Gastrocnemius medialis (tissue), 4 donors: ENCODE results near the gene NUFIP2. TPM values are rescaled to one million over a fixed set of nuclear protein-coding genes. Genes with fewer than 3 reads are reported as not detected.
A peak's percentile ranks its signal among the peaks of the same experiment; 100 is the strongest.

ENCODE experiments used
- ATAC-seq, 2 donors: fragments of 150-250 bp; one replicate each; pipeline ENCODE4 v1.9.1; 2016
- DNase-seq, 2 donors: peaks; one replicate each; pipeline ENCODE4 v3.0.0-alpha.2; 2019
- H3K27ac ChIP-seq, 4 donors: fragments of 200-600 bp; sonication (generic); 1 replicate in 1 of 4; 2 replicates in 3 of 4; pipeline ENCODE4 v1.5.1; 2016 to 2018; ENCODE audit warnings: mild to moderate bottlenecking in 2 of 4, moderate library complexity in 1 of 4
- H3K27me3 ChIP-seq, 3 donors: fragments of 200-600 bp; sonication (generic) in 2 of 3; 1 replicate in 1 of 3; 2 replicates in 2 of 3; pipeline versions ENCODE4 v1.5.1 to v1.6.0; 2016 to 2019; ENCODE audit warnings: mild to moderate bottlenecking in 1 of 3, moderate library complexity in 1 of 3
- H3K36me3 ChIP-seq, 2 donors: fragments of 200-600 bp; sonication (generic) in 1 of 2; one replicate each; pipeline ENCODE4 v1.5.1; 2017 to 2018
- H3K4me1 ChIP-seq, 2 donors: fragments of 200-600 bp; sonication (generic) in 1 of 2; one replicate each; pipeline ENCODE4 v1.5.1; 2016 to 2017; ENCODE audit warnings: mild to moderate bottlenecking in 2 of 2
- H3K4me3 ChIP-seq, 4 donors: fragments of 200-600 bp; sonication (generic) in 3 of 4; 1 replicate in 1 of 4; 2 replicates in 3 of 4; pipeline ENCODE4 v1.5.1; 2016 to 2019; ENCODE audit warnings: mild to moderate bottlenecking in 2 of 4
- H3K9me3 ChIP-seq, 3 donors: fragments of 200-600 bp; sonication (generic) in 2 of 3; 1 replicate in 1 of 3; 2 replicates in 2 of 3; pipeline ENCODE4 v1.5.1; 2016 to 2019
- CTCF ChIP-seq, 5 experiments: fragments of 450-650 bp in 3 of 5; fragments of 200-600 bp in 2 of 5; sonication (generic) in 2 of 5; IDR thresholded peaks in 4 of 5; conservative IDR thresholded peaks in 1 of 5; 1 replicate in 4 of 5; 2 replicates in 1 of 5; pipeline ENCODE4 v1.5.1; 2016 to 2019; ENCODE audit warnings: antibody characterized with exemption in 5 of 5, mild to moderate bottlenecking in 3 of 5, moderate library complexity in 3 of 5
- POLR2A ChIP-seq, 2 donors: fragments of 450-650 bp; IDR thresholded peaks; one replicate each; pipeline ENCODE4 v1.6.1; 2017; ENCODE audit warnings: antibody characterized with exemption in 2 of 2, mild to moderate bottlenecking in 2 of 2, moderate library complexity in 2 of 2
- in situ Hi-C, 4 donors: fragments of 200-750 bp; cut with MboI; loops; one replicate each; pipeline versions ENCODE4 v1.15.0 to v1.8.0; 2017; ENCODE audit warnings: low sequenced_read_pairs in 4 of 4
- intact Hi-C: fragments of 100-400 bp; cut with DNase I; formaldehyde crosslinking; loops from one replicate; pipeline ENCODE4 v1.15.1; 2023; ENCODE audit warnings: low total_unique reads
- total RNA-seq, 4 donors: library from RNA; depleted of rRNA; stranded (reverse); fragments of >200 nt; gene quantifications; one replicate each; pipeline versions ENCODE4 v1.1.0 to v1.2.3, GENCODE V29; 2016

The NUFIP2 gene
- total RNA-seq, 4 donors from 2014 or later: 20.0 to 33.7 (median 27.8) TPM

DNA sequence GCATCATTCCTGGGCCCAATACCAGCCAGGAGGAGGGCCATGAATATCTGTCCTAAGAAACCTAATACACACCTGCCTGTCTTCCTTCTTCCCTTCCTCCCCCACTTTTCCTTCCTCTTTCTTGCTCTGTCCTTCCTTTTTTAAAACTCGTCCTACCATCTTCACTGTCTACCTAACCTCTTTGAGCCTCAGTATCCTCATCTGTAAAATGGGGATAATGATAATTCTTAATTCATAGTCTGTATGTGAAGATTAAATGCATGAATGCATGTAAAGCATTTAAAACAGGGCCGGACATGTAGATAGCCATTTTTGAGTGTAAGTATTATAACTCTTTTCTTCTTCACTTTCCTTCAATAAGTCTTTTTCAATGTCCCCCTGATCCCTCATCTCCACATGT is 46.7 kb downstream of the NUFIP2 start:
- no peak overlapping the region for H3K27ac ChIP-seq
- no peak for DNase-seq
- in situ Hi-C loops: no loop called here
- H3K27me3 ChIP-seq: no peaks in the 10 kb centered on the region
- TF ChIP-seq CTCF (IDR thresholded peaks at IDR 0.05 in 4 of 5, conservative IDR thresholded peaks at IDR 0.05 in 1 of 5) (no peak), POLR2A (IDR thresholded peaks at IDR 0.05) (no peak)
- no peaks in the 10 kb centered on the region for H3K9me3 ChIP-seq
- intact Hi-C loops: no loop called here
- ATAC-seq: no peak
- H3K4me3 ChIP-seq: no peak overlapping the region
- H3K4me1 ChIP-seq: no peaks in the 10 kb centered on the region
- H3K36me3 ChIP-seq: no peaks in the 10 kb centered on the region

- intact Hi-C loops (no loop called here), in situ Hi-C loops (no loop called here)
- no peak within 1 kb of the TSS for H3K4me3 ChIP-seq
- ATAC-seq: no peak
- no peak for TF ChIP-seq POLR2A (IDR thresholded peaks at IDR 0.05)
- TF ChIP-seq CTCF (IDR thresholded peaks at IDR 0.05 in 4 of 5, conservative IDR thresholded peaks at IDR 0.05 in 1 of 5): no peak
- no peaks in the 10 kb centered on the region for H3K9me3 ChIP-seq
- H3K27me3 ChIP-seq: no peaks in the 10 kb centered on the region
- DNase-seq: no peak
- H3K36me3 ChIP-seq: no peaks in the 10 kb centered on the region
- H3K27ac ChIP-seq: no peak within 1 kb of the TSS
- H3K4me1 ChIP-seq: no peaks in the 10 kb centered on the region
Observed at GRCh38 chr17:29246628-29247027, 47.3 kb downstream of the NUFIP2 start, which contains the start of gene CRYBA1. Gene CRYBA1, plus strand, starts transcription at chr17:29246859. Its CDS starts 5 bp downstream, at chr17:29246864.

- H3K4me1 ChIP-seq: no peaks in the 10 kb centered on the region
- TF ChIP-seq POLR2A (IDR thresholded peaks at IDR 0.05): no peak
- TF ChIP-seq CTCF (IDR thresholded peaks at IDR 0.05 in 4 of 5, conservative IDR thresholded peaks at IDR 0.05 in 1 of 5): no peak
- no peaks in the 10 kb centered on the region for H3K9me3 ChIP-seq
- no peaks in the 10 kb centered on the region for H3K27me3 ChIP-seq
- DNase-seq (no peak), ATAC-seq (no peak)
- intact Hi-C loops (no loop called here), in situ Hi-C loops (no loop called here)
- no peak overlapping the region for H3K4me3 ChIP-seq
- H3K27ac ChIP-seq: no peak overlapping the region
- no peaks in the 10 kb centered on the region for H3K36me3 ChIP-seq
Observed at GRCh38 chr17:29245401-29245800, 48.5 kb downstream of the NUFIP2 start.

DNA sequence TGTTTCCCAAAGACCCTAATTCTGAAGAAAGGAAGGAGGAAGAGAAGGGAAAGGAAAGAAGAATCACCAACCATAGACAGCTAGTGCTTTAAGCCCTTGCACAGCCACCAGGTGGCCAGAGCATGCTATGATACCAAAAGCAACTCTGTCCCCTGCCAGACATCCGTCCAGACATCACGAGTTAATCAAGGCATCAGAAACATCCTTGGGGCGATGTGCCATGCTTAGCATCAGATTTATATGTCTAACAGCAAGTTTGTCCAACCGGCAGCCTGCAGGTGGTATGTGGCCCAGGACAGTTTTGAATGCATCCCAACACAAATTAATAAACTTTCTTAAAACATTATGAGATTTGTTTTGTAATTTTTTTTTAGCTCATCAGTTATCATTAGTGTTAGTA is 50.2 kb downstream of the NUFIP2 start:
- no peak overlapping the region for H3K4me3 ChIP-seq
- no peaks in the 10 kb centered on the region for H3K9me3 ChIP-seq
- H3K36me3 ChIP-seq: no peaks in the 10 kb centered on the region
- DNase-seq (no peak), ATAC-seq (peak in 1 of 2 donors; percentile 46)
- no peaks in the 10 kb centered on the region for H3K4me1 ChIP-seq
- in situ Hi-C loops: no loop called here
- no peaks in the 10 kb centered on the region for H3K27me3 ChIP-seq
- TF ChIP-seq CTCF (IDR thresholded peaks at IDR 0.05 in 4 of 5, conservative IDR thresholded peaks at IDR 0.05 in 1 of 5) (peak in 1 of 5 experiments; percentile 20), POLR2A (IDR thresholded peaks at IDR 0.05) (no peak)
- intact Hi-C loops: no loop called here
- H3K27ac ChIP-seq: no peak overlapping the region

GRCh38 chr17:29242790-29243189 is 51.2 kb downstream of the NUFIP2 start:
- intact Hi-C loops: no loop called here
- Histone ChIP-seq H3K4me3 (no peak overlapping the region), H3K27ac (no peak overlapping the region), H3K9me3 (no peaks in the 10 kb centered on the region), H3K27me3 (no peaks in the 10 kb centered on the region), H3K36me3 (no peaks in the 10 kb centered on the region), H3K4me1 (no peaks in the 10 kb centered on the region)
- in situ Hi-C loops: no loop called here
- DNase-seq: no peak
- ATAC-seq: no peak
- TF ChIP-seq CTCF (IDR thresholded peaks at IDR 0.05 in 4 of 5, conservative IDR thresholded peaks at IDR 0.05 in 1 of 5): no peak
- TF ChIP-seq POLR2A (IDR thresholded peaks at IDR 0.05): no peak
